Lower leg skin (tissue), 4 donors: Measurements from ENCODE around the gene TENM4. TPM values are rescaled to one million over a fixed set of nuclear protein-coding genes. Genes with fewer than 3 reads are reported as not detected.

Experiments
- DNase-seq, 2 donors: peaks; one replicate each; pipeline ENCODE4 v3.0.0-alpha.2; 2019; ENCODE audit warnings: low spot score in 2 of 2
- H3K4me3 ChIP-seq: fragments of 200-600 bp; sonication (generic); 2 replicates; pipeline ENCODE4 v1.5.1; 2017; ENCODE audit warnings: mild to moderate bottlenecking, low read depth; ENCODE audit not compliant: poor library complexity, severe bottlenecking
- CTCF ChIP-seq, 3 donors: fragments of 450-650 bp; IDR thresholded peaks; one replicate each; pipeline ENCODE4 v1.5.1; 2016; ENCODE audit warnings: antibody characterized with exemption in 3 of 3, mild to moderate bottlenecking in 3 of 3, moderate library complexity in 2 of 3
- POLR2A ChIP-seq, 2 donors: fragments of 450-650 bp; IDR thresholded peaks; one replicate each; pipeline ENCODE4 v1.6.1; 2016 to 2017; ENCODE audit warnings: antibody characterized with exemption in 2 of 2, mild to moderate bottlenecking in 1 of 2, moderate library complexity in 1 of 2
- WGBS, 2 donors: methylation state at CpG; one replicate each; pipeline ENCODE4 v1.1.5; 2018; 5-methylcytosine and 5-hydroxymethylcytosine counted together
- intact Hi-C: fragments of 100-400 bp; cut with DNase I; formaldehyde crosslinking; loops from one replicate; pipeline ENCODE4 v1.15.0; 2023; ENCODE audit warnings: low total_unique reads
- total RNA-seq, 4 donors: library from RNA; depleted of rRNA; stranded (reverse); fragments of >200 nt; gene quantifications; one replicate each; pipeline ENCODE4 v1.1.0, GENCODE V29; 2016

The TENM4 gene
- total RNA-seq, 4 donors from 2014 or later: 34.4 to 41.1 (median 36.6) TPM

- WGBS, 2 donors: 61 to 69% methylated on average over 6 of the region's 6 CpGs
- DNase-seq: no peak
- TF ChIP-seq CTCF (IDR thresholded peaks at IDR 0.05) (no peak), POLR2A (IDR thresholded peaks at IDR 0.05) (no peak)
- no peak overlapping the region for H3K4me3 ChIP-seq
- intact Hi-C loops: no loop called here
Measured at GRCh38 chr11:79269611-79270307, 171.1 kb downstream of the TENM4 start.

GRCh38 chr11:79266396-79266795, 174.4 kb downstream of the TENM4 start:
- no peak overlapping the region for H3K4me3 ChIP-seq
- TF ChIP-seq CTCF (IDR thresholded peaks at IDR 0.05) (no peak), POLR2A (IDR thresholded peaks at IDR 0.05) (no peak)
- intact Hi-C loops: no loop called here
- 95 to 100% methylated on average over 1 of the region's 1 CpG for WGBS, 2 donors
- DNase-seq: no peak

- no peak for DNase-seq
- H3K4me3 ChIP-seq: no peak overlapping the region
- TF ChIP-seq CTCF (IDR thresholded peaks at IDR 0.05): no peak
- TF ChIP-seq POLR2A (IDR thresholded peaks at IDR 0.05): no peak
- intact Hi-C loops: no loop called here
- WGBS, 2 donors: 69 to 82% methylated on average over 4 of the region's 4 CpGs
Measured at GRCh38 chr11:79265756-79266322, 175.0 kb downstream of the TENM4 start.

GRCh38 chr11:79264284-79264683, 176.5 kb downstream of the TENM4 start:
- no peak overlapping the region for H3K4me3 ChIP-seq
- peak in 1 of 2 donors; percentile 62 for DNase-seq
- TF ChIP-seq CTCF (IDR thresholded peaks at IDR 0.05) (no peak), POLR2A (IDR thresholded peaks at IDR 0.05) (no peak)
- WGBS, 2 donors: 80 to 85% methylated on average over 6 of the region's 6 CpGs
- intact Hi-C loops: no loop called here

- no peak for DNase-seq
- no peak overlapping the region for H3K4me3 ChIP-seq
- WGBS, 2 donors: 79 to 80% methylated on average over 7 of the region's 7 CpGs
- intact Hi-C loops: no loop called here
- TF ChIP-seq CTCF (IDR thresholded peaks at IDR 0.05): no peak
- no peak for TF ChIP-seq POLR2A (IDR thresholded peaks at IDR 0.05)
Measured at GRCh38 chr11:79263001-79263400, 177.8 kb downstream of the TENM4 start.
